Measurements from ENCODE around the gene TIMP1.

- TF ChIP-seq CTCF (IDR thresholded peaks at IDR 0.05; ENCODE audit: poor library complexity, severe bottlenecking): no peak
- TF ChIP-seq SMC3 (conservative IDR thresholded peaks at IDR 0.05; ENCODE audit: poor library complexity): no peak
- no peak for TF ChIP-seq RAD21 (conservative IDR thresholded peaks at IDR 0.05)
- TF ChIP-seq, protein P1, sequence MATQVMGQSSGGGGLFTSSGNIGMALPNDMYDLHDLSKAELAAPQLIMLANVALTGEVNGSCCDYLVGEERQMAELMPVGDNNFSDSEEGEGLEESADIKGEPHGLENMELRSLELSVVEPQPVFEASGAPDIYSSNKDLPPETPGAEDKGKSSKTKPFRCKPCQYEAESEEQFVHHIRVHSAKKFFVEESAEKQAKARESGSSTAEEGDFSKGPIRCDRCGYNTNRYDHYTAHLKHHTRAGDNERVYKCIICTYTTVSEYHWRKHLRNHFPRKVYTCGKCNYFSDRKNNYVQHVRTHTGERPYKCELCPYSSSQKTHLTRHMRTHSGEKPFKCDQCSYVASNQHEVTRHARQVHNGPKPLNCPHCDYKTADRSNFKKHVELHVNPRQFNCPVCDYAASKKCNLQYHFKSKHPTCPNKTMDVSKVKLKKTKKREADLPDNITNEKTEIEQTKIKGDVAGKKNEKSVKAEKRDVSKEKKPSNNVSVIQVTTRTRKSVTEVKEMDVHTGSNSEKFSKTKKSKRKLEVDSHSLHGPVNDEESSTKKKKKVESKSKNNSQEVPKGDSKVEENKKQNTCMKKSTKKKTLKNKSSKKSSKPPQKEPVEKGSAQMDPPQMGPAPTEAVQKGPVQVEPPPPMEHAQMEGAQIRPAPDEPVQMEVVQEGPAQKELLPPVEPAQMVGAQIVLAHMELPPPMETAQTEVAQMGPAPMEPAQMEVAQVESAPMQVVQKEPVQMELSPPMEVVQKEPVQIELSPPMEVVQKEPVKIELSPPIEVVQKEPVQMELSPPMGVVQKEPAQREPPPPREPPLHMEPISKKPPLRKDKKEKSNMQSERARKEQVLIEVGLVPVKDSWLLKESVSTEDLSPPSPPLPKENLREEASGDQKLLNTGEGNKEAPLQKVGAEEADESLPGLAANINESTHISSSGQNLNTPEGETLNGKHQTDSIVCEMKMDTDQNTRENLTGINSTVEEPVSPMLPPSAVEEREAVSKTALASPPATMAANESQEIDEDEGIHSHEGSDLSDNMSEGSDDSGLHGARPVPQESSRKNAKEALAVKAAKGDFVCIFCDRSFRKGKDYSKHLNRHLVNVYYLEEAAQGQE (IDR thresholded peaks at IDR 0.05; ENCODE audit: borderline replicate concordance): no peak
Observed at GRCh38 chrX:47631676-47632075, 49.4 kb downstream of the TIMP1 start.
